Breast epithelium (tissue), 4 donors: Measurements from ENCODE around the gene KRT10. TPM values are rescaled to one million over a fixed set of nuclear protein-coding genes. Genes with fewer than 3 reads are reported as not detected.

Source experiments
- DNase-seq, 2 donors: peaks; one replicate each; pipeline ENCODE4 v3.0.0-alpha.2; 2019; ENCODE audit warnings: low spot score in 2 of 2
- H3K27ac ChIP-seq, 2 donors: fragments of 200-600 bp; sonication (generic) in 1 of 2; one replicate each; pipeline ENCODE4 v1.5.1; 2016 to 2019; ENCODE audit warnings: mild to moderate bottlenecking in 1 of 2
- H3K27me3 ChIP-seq, 2 donors: fragments of 200-600 bp; sonication (generic) in 1 of 2; one replicate each; pipeline versions ENCODE4 v1.5.1 to v1.6.0; 2017 to 2019; ENCODE audit warnings: control low read depth in 1 of 2, mild to moderate bottlenecking in 1 of 2
- H3K36me3 ChIP-seq: fragments of 200-600 bp; one replicate; pipeline ENCODE4 v1.5.1; 2019
- H3K4me1 ChIP-seq, 2 donors: fragments of 200-600 bp; sonication (generic); one replicate each; pipeline ENCODE4 v1.5.1; 2016 to 2019; ENCODE audit warnings: control low read depth in 1 of 2
- H3K4me3 ChIP-seq, 3 donors: fragments of 200-600 bp; sonication (generic); 1 replicate in 2 of 3; 2 replicates in 1 of 3; pipeline ENCODE4 v1.5.1; 2016 to 2019; ENCODE audit warnings: mild to moderate bottlenecking in 3 of 3, moderate library complexity in 2 of 3
- H3K9me3 ChIP-seq, 2 donors: fragments of 200-600 bp; sonication (generic) in 1 of 2; one replicate each; pipeline ENCODE4 v1.5.1; 2016 to 2019; ENCODE audit warnings: control low read depth in 1 of 2
- CTCF ChIP-seq, 3 donors: fragments of 450-650 bp; IDR thresholded peaks; one replicate each; pipeline ENCODE4 v1.5.1; 2016 to 2017; ENCODE audit warnings: antibody characterized with exemption in 3 of 3, mild to moderate bottlenecking in 3 of 3, moderate library complexity in 3 of 3
- POLR2A ChIP-seq: fragments of 450-650 bp; IDR thresholded peaks from one replicate; pipeline ENCODE4 v1.6.1; 2016; ENCODE audit warnings: antibody characterized with exemption, mild to moderate bottlenecking, moderate library complexity
- POLR2AphosphoS5 ChIP-seq, 3 donors: sonication (generic); formaldehyde crosslinking; IDR thresholded peaks; one replicate each; pipeline ENCODE4 v1.6.1; 2017; ENCODE audit warnings: antibody characterized with exemption in 3 of 3
- intact Hi-C: fragments of 100-400 bp; cut with DNase I; formaldehyde crosslinking; loops from one replicate; pipeline ENCODE4 v1.15.1; 2023; ENCODE audit warnings: low total_unique reads
- total RNA-seq, 3 donors: library from RNA; depleted of rRNA; stranded (reverse); fragments of >200 nt; gene quantifications; one replicate each; pipeline ENCODE4 v1.1.0, GENCODE V29; 2016

Gene KRT10
- total RNA-seq, 3 donors from 2014 or later: 6.2 to 14.7 (median 7.6) TPM

DNA sequence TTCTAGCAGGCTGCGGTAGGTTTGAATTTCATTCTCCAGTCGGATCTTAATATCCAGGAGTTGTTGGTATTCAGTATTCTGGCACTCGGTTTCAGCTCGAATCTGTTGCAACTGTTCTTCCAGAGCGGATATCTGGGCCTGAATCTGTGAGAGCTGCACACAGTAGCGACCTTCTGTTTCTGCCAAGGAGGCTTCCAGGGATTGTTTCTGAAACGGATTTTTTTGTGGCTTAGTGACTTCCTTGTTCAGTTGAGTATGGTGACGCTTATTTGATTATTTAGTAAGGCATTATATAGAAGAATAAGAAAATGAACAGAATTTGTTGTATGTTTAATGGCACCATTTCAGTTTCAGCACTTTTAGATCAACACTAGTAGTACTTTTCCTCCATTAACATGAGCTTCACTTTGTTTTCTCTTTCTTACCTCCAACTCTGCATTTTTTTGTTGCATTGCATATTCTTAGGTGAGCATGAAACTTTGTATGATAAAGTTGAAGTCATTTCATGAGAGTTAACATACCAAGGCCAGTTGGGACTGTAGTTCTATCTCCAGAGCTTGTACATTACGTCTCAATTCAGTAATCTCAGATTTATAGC, 2.8 kb downstream of the KRT10 start:
- TF ChIP-seq CTCF (IDR thresholded peaks at IDR 0.05) (no peak), POLR2AphosphoS5 (IDR thresholded peaks at IDR 0.05) (no peak), POLR2A (no peak)
- Histone ChIP-seq H3K27me3 (no peaks in the 10 kb centered on the region), H3K4me1 (no peaks in the 10 kb centered on the region), H3K36me3 (no peaks in the 10 kb centered on the region), H3K27ac (peak overlapping the region; percentile 90 to 97), H3K4me3 (peak overlapping the region; percentile 67 to 82 (median 75)), H3K9me3 (no peaks in the 10 kb centered on the region)
- intact Hi-C loops: no loop called here
- no peak for DNase-seq

DNA sequence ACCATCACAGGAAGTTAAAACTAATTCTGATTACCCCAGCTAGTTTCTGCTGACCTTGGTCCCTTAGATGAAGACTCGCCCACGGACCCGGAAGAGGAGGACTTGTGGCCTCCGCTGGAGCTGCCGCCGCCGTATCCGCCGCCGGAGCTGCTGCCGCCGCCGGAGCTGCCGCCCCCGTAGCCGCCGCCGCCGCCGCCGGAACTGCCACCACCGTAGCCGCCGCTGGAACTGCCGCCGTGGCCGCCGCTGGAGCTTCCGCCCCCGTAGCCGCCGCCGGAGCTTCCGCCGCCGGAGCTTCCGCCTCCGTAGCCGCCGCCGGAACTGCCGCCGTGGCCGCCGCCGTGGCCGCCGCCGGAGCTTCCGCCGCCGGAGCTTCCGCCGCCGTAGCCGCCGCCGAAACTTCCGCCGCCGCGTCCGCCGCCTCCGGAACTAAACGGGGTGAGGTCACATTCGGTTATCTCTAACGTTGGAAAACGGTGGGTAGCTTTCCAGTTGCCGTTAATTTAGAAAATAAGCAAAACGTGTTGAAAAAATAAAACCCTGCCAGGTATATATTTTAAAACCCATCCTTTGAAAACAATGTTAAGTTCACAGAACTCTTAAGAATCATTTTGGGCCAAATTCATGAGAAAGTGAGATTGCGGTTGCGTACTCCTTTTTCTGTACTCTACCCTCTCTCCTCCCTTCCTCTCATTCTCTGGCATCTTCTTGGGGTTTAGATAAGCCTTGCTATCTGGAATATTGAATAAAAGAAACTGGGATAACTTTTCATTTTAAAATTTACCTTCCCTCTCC, 3.5 kb downstream of the KRT10 start:
- Histone ChIP-seq H3K27ac (peak overlapping the region; percentile 90 to 97), H3K27me3 (no peaks in the 10 kb centered on the region), H3K4me1 (no peaks in the 10 kb centered on the region), H3K4me3 (peak overlapping the region; percentile 67 to 82 (median 75)), H3K9me3 (no peaks in the 10 kb centered on the region), H3K36me3 (no peaks in the 10 kb centered on the region)
- peak; percentile 68 to 83 for DNase-seq
- intact Hi-C loops: no loop called here
- TF ChIP-seq CTCF (IDR thresholded peaks at IDR 0.05) (no peak), POLR2A (peak; percentile 18), POLR2AphosphoS5 (IDR thresholded peaks at IDR 0.05) (peak in 1 of 3 donors; percentile 63)

DNA sequence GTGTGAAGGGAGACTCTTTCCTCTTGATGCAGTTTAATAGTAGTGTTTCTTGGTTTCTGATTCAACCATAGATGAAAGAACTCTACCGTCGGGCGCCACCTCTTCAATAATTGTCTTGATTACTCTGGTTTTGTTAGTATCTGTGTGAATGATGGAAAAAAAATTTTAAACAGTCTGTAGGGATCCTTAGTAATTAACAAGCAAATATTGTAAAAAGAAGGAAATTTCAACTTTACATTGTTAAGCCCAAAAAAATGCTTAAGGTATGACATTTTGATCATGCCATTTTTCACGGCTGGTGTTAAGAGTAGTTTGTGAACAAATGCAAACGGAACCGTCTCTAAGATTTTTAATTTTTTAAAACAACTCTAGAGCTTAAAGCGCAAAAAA, 4.1 kb downstream of the KRT10 start:
- intact Hi-C loops: no loop called here
- H3K4me1 ChIP-seq: no peaks in the 10 kb centered on the region
- H3K27ac ChIP-seq: peak overlapping the region; percentile 90 to 97
- no peak for TF ChIP-seq CTCF (IDR thresholded peaks at IDR 0.05)
- TF ChIP-seq POLR2AphosphoS5 (IDR thresholded peaks at IDR 0.05): no peak
- TF ChIP-seq POLR2A: no peak
- DNase-seq: no peak
- no peaks in the 10 kb centered on the region for H3K9me3 ChIP-seq
- H3K27me3 ChIP-seq: no peaks in the 10 kb centered on the region
- H3K36me3 ChIP-seq: no peaks in the 10 kb centered on the region
- peak overlapping the region; percentile 67 to 82 (median 75) for H3K4me3 ChIP-seq

GRCh38 chr17:40817103-40817682, 5.2 kb downstream of the KRT10 start:
- TF ChIP-seq POLR2A (no peak), POLR2AphosphoS5 (IDR thresholded peaks at IDR 0.05) (no peak), CTCF (IDR thresholded peaks at IDR 0.05) (no peak)
- Histone ChIP-seq H3K4me3 (no peak overlapping the region), H3K4me1 (no peaks in the 10 kb centered on the region), H3K36me3 (no peaks in the 10 kb centered on the region), H3K9me3 (no peaks in the 10 kb centered on the region), H3K27ac (no peak overlapping the region), H3K27me3 (peaks cover 0 to 4% of the 10 kb centered on the region in 2 donors)
- DNase-seq: no peak
- intact Hi-C loops: no loop called here

- Histone ChIP-seq H3K36me3 (no peaks in the 10 kb centered on the region), H3K4me3 (no peak overlapping the region), H3K4me1 (no peaks in the 10 kb centered on the region), H3K9me3 (no peaks in the 10 kb centered on the region), H3K27me3 (peaks cover 0 to 7% of the 10 kb centered on the region in 2 donors), H3K27ac (no peak overlapping the region)
- TF ChIP-seq CTCF (IDR thresholded peaks at IDR 0.05) (no peak), POLR2A (no peak), POLR2AphosphoS5 (IDR thresholded peaks at IDR 0.05) (no peak)
- intact Hi-C loops: no loop called here
- no peak for DNase-seq
These were observed 5.8 kb downstream of the KRT10 start for GRCh38 chr17:40816569-40816968.
